ENCODE results near the gene KIRREL2.

The KIRREL2 gene

DNA sequence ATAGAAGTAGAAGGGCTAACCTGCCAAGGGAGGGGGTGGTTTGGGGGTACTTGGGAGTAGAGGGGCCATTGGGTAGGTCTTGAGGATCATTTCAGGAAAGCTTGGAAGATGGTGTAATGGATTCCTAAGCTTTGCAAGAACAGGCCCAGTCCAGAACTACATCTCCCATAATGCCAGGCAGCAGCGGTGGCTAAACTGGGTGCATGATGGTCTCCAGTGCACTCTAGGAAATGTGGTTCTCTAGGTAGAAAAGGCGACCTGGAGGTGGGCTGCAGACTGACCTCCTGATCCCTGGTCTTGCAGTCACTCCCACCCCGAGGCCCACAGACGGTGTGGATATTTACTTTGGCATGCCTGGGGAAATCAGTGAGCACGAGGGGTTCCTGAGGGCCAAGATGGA lies 15.5 kb downstream of the KIRREL2 start:
- TF ChIP-seq, protein P1, sequence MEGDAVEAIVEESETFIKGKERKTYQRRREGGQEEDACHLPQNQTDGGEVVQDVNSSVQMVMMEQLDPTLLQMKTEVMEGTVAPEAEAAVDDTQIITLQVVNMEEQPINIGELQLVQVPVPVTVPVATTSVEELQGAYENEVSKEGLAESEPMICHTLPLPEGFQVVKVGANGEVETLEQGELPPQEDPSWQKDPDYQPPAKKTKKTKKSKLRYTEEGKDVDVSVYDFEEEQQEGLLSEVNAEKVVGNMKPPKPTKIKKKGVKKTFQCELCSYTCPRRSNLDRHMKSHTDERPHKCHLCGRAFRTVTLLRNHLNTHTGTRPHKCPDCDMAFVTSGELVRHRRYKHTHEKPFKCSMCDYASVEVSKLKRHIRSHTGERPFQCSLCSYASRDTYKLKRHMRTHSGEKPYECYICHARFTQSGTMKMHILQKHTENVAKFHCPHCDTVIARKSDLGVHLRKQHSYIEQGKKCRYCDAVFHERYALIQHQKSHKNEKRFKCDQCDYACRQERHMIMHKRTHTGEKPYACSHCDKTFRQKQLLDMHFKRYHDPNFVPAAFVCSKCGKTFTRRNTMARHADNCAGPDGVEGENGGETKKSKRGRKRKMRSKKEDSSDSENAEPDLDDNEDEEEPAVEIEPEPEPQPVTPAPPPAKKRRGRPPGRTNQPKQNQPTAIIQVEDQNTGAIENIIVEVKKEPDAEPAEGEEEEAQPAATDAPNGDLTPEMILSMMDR (IDR thresholded peaks at IDR 0.05; ENCODE audit: low read depth, low read length) = no peak
- no peak overlapping the region for H3K4me3 ChIP-seq (ENCODE audit: low read depth, low read length)

DNA sequence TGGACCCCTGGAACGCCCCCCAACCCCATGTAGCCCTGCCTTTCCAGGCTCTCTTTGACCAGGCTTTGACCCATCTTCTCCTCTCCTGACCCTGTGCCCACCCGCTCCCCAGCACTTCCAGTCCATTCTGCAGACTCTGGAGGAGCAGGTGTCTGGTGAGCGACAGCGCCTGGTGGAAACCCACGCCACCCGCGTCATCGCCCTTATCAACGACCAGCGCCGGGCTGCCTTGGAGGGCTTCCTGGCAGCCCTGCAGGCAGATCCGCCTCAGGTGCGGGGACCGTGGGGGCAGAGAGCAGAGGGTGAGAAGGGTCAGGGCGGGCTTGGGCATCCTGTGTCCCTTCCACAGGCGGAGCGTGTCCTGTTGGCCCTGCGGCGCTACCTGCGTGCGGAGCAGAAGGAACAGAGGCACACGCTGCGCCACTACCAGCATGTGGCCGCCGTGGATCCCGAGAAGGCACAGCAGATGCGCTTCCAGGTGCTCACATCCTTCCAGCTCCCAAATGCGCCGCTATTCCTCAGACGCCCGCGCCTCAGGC lies 17.8 kb downstream of the KIRREL2 start:
- no peak overlapping the region for H3K4me3 ChIP-seq (ENCODE audit: low read depth, low read length)

GRCh38 chr19:35879068-35879467 lies 22.4 kb downstream of the KIRREL2 start:
- TF ChIP-seq, protein P1 (IDR thresholded peaks at IDR 0.05; ENCODE audit: low read depth, low read length) = no peak
- no peak overlapping the region for H3K4me3 ChIP-seq (ENCODE audit: low read depth, low read length)

More for the DNA sequence above, 17.8 kb downstream of the KIRREL2 start:
- TF ChIP-seq, protein P1 (IDR thresholded peaks at IDR 0.05; ENCODE audit: low read depth, low read length) = no peak

DNA sequence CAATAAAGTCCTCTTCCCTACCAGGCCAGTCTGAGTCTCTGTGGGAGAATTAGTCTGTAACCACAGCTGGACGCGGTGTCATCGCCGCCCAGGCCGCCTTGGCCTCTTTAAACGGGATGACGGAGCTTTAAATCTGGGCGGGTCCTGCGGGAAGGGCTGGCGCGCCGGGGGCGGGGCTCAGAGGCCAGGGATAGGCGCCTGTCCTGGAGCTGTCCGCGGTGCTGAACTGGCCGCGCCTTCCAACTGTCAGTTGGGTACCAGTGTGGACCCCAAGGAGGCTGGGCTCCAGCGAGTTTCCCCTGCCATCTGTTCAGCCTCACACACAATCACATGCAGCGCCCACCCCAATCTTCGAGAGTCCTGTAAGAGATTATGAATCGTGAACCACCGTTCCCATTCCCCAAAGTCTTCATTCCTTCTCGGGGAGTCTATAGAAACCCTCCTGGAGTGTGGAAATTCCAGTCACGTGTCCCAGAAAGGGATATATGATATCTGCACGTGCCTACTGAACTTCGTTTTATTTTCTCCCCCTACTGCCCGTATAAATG lies 23.1 kb downstream of the KIRREL2 start:
- TF ChIP-seq, protein P1 (IDR thresholded peaks at IDR 0.05; ENCODE audit: low read depth, low read length) = no peak

GRCh38 chr19:35882114-35882832 lies 25.6 kb downstream of the KIRREL2 start:
- H3K4me3 ChIP-seq (ENCODE audit: low read depth, low read length) = no peak overlapping the region
- TF ChIP-seq, protein P1 (IDR thresholded peaks at IDR 0.05; ENCODE audit: low read depth, low read length) = no peak

More for the DNA sequence above, 23.1 kb downstream of the KIRREL2 start:
- H3K4me3 ChIP-seq (ENCODE audit: low read depth, low read length) = no peak overlapping the region

DNA sequence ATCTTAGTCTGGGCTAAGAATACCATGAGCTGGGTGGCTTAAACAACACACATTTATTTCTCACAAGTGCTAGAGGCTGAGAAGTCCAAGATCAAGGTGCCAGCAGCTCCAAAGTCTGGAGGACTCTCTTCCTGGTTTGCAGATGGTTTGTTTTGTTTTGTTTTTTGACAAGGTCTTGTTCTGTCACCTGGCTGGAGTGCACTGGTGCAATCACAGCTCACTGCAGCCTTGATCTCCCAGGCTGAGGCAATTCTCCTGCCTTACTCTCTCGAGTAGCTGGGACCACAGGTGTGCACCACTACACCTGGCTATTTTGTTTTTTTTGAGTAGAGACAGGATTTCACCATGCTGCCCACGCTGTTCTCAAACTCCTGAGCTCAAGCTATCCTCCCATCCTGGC lies 27.2 kb downstream of the KIRREL2 start:
- H3K4me3 ChIP-seq (ENCODE audit: low read depth, low read length) = no peak overlapping the region
- TF ChIP-seq, protein P1 (IDR thresholded peaks at IDR 0.05; ENCODE audit: low read depth, low read length) = no peak

- no peak overlapping the region for H3K4me3 ChIP-seq (ENCODE audit: low read depth, low read length)
- TF ChIP-seq, protein P1 (IDR thresholded peaks at IDR 0.05; ENCODE audit: low read depth, low read length) = no peak
These were observed 28.6 kb downstream of the KIRREL2 start for GRCh38 chr19:35885225-35885738.

Measured in WI38 (cell line).